Activated T-cell treated with anti-CD3 and anti-CD28 coated beads, Interleukin-2, amount 50 U/mL, for 4 hours (primary cell): ENCODE results near the gene CEMIP2. TPM values are rescaled to one million over a fixed set of nuclear protein-coding genes. Genes with fewer than 3 reads are reported as not detected.
"Not testable (repeated sequence)": the region's sequence is repeated elsewhere in the genome, so short reads cannot be mapped to it uniquely, and the experiment has no call there.

ENCODE experiments used
- ATAC-seq, 2 donors: fragments of 200-7000 bp; cut with Tn5 transposase; one replicate each; pipeline ENCODE4 v1.10.0; 2021
- DNase-seq: peaks from one replicate; pipeline ENCODE4 v3.0.0-alpha.2; 2020
- H3K27me3 Mint-ChIP-seq: one replicate; pipeline ENCODE4 v1.8.0; 2021; ENCODE audit warnings: low read depth, mixed read lengths
- H3K36me3 Mint-ChIP-seq: one replicate; pipeline ENCODE4 v1.8.0; 2022; ENCODE audit warnings: mixed read lengths; ENCODE audit not compliant: insufficient read depth
- H3K4me1 Mint-ChIP-seq: one replicate; pipeline ENCODE4 v1.8.0; 2021; ENCODE audit warnings: low read depth, mixed read lengths
- H3K4me3 Mint-ChIP-seq: one replicate; pipeline ENCODE4 v1.8.0; 2021; ENCODE audit warnings: mild to moderate bottlenecking, moderate library complexity, mixed read lengths
- H3K9me3 Mint-ChIP-seq: one replicate; pipeline ENCODE4 v1.8.0; 2021; ENCODE audit warnings: mixed read lengths
- total RNA-seq, 3 donors: library from RNA; stranded (reverse); gene quantifications; one replicate each; pipeline ENCODE4 v1.2.1, GENCODE V29; 2021

Gene CEMIP2
- total RNA-seq, 3 donors from 2014 or later, result 51.1 to 71.9 (median 66.2) TPM

DNA sequence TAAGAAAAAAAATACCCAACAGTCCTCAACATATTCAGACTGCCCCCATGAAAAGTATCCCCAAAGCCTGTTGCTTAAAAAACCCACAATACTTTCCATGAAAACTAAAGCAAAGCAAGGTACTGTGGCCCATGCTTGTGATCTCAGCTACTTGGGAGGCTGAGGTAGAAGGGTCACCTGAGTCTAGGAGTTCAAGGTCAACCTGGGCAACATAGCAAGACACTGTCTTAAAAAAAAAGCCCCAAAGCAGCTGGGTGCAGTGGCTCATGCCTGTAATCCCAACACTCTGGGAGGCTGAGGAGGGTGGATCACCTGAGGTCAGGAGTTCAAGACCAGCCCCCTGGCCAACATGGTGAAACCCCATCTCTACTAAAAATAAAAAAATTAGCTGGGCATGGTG is 76.7 kb downstream of the CEMIP2 start:
- not testable (repeated sequence) for H3K4me3 Mint-ChIP-seq, H3K9me3 Mint-ChIP-seq, DNase-seq, H3K27me3 Mint-ChIP-seq, ATAC-seq
- Mint-ChIP-seq H3K36me3 (peaks cover 52% of the 10 kb centered on the region), H3K4me1 (peaks cover 21% of the 10 kb centered on the region)

DNA sequence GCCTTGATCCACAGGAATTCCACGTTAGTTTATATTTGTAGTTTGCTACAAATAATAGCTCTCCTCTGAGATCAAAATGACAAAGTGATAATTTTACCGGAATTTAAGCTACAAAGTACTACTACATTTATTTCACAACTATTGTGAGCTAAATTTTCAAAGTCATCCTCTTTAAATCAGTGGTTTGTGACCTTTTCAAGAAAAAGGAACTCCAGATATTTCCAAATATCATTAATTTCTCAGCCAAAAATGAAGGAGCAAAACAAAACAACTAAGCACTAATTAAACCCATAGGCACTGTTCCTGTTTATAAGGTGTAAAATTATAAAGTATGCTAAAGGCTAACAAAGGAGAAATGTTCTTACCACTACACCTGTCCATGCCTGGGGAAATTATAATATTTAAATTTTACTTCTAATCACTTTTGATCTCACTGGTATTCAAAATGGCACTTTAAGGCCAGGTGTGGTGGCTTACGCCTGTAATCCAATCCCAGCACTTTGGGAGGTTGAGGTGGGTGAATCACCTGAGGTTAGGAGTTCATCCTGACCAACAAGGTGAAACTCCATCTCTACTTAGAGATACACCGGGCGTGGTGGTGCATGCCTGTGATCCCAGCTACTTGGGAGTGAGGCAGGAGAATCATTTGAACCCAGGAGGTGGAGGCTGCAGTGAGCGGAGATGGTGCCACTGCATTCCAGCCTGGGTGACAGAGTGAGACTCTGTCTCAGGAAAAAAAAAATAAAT is 77.5 kb downstream of the CEMIP2 start:
- Mint-ChIP-seq H3K36me3 (peaks cover 53% of the 10 kb centered on the region), H3K4me1 (peaks cover 28% of the 10 kb centered on the region), H3K4me3 (no peak overlapping the region), H3K27me3 (no peaks in the 10 kb centered on the region), H3K9me3 (no peaks in the 10 kb centered on the region)
- ATAC-seq (no peak), DNase-seq (no peak)

DNA sequence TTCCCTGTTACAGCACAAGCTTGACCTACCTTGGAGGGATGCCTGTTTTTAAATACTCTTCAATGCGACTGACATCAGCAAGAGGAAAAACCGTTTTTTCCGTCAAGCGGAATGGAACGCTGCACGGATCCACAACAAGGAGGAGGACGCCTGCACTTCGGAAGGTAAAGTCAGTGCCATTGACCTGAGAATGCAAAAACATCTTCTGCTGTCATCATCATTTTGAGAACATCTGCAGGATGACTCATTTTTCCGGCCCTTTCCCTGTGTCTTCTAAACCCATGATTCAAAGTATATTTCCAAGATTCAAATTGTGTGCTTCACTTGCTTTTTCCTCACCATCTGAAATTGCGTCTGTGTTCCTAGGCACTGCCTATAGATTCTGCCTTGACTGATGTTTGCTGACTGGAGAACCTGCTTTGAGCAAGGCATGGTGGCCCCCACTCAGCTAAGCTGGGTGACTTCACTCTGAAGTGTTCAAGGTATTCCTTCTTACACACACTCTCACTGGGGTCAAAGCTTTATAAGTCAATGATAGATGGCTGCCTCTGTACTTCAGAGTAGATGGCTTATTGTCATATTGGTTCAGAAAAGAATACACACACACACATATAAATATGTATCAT is 78.1 kb downstream of the CEMIP2 start:
- peaks cover 55% of the 10 kb centered on the region for H3K36me3 Mint-ChIP-seq
- DNase-seq (no peak), ATAC-seq (no peak)
- H3K9me3 Mint-ChIP-seq, result no peaks in the 10 kb centered on the region
- H3K4me1 Mint-ChIP-seq, result peaks cover 35% of the 10 kb centered on the region
- no peak overlapping the region for H3K4me3 Mint-ChIP-seq
- no peaks in the 10 kb centered on the region for H3K27me3 Mint-ChIP-seq

DNA sequence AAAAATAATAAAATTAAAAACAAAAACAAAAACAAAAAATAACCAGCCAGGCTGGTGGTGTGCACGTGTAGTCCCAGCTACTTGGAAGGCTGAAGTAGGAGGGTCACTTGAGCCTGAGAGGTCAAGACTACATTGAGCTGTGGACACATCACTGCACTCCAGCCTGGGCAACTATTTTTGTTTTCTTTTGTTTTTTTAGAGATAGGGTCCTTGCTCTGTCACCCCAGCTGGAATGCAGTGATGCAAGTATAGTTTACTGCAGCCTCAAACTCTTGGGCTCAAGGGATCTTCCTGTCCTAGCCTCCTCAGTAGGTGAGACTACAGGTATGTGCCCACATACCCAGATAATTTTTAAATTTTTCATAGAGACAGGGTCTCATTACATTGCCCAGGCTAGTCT is 80.6 kb downstream of the CEMIP2 start:
- H3K9me3 Mint-ChIP-seq, result no peaks in the 10 kb centered on the region
- ATAC-seq (no peak), DNase-seq (no peak)
- H3K4me1 Mint-ChIP-seq, result peaks cover 50% of the 10 kb centered on the region
- peaks cover 52% of the 10 kb centered on the region for H3K36me3 Mint-ChIP-seq
- no peaks in the 10 kb centered on the region for H3K27me3 Mint-ChIP-seq
- H3K4me3 Mint-ChIP-seq, result no peak overlapping the region

DNA sequence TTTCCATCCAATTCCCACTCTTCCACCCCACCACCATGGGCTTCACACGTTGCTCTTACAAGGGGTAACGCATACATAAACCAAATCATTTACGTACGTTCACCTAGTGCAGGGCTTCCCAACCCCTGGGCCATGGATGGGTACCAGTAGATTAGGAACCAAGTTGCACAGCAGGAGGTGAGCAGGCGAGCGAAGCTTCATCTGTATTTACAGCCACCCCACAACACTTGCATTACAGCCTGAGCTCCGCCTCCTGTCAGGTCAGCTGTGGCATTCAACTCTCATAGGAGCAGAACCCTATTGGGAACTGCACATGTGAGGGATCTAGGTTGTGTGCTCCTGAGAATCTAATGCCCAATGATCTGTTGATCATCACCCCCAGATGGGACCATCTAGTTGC is 82.3 kb downstream of the CEMIP2 start:
- DNase-seq (no peak), ATAC-seq (peak; percentile 22 to 49)
- Mint-ChIP-seq H3K4me1 (peaks cover 54% of the 10 kb centered on the region), H3K9me3 (no peaks in the 10 kb centered on the region), H3K4me3 (no peak overlapping the region), H3K27me3 (no peaks in the 10 kb centered on the region), H3K36me3 (peaks cover 51% of the 10 kb centered on the region)

DNA sequence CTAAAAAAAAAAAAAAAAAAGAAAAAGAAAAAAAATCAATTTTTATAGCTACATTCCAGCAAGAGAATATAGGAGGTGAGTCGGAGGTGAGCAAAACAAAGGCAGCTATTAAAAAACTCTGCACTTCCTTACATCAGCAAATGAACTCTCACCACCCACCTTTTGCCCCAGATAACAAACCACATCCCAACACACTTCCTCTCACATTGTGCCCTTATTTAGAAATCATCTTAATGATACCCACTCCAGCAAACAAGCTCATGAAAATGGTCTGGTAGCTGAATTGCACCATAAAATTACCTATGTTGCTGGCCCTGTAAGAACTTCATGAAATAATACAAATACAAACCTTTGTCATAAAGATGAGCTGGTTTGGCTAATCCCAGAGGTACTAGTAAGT is 82.9 kb downstream of the CEMIP2 start:
- Mint-ChIP-seq H3K36me3 (peaks cover 46% of the 10 kb centered on the region), H3K4me1 (peaks cover 50% of the 10 kb centered on the region), H3K9me3 (no peaks in the 10 kb centered on the region), H3K4me3 (no peak overlapping the region), H3K27me3 (no peaks in the 10 kb centered on the region)
- DNase-seq (no peak), ATAC-seq (peak; percentile 81 to 82)

DNA sequence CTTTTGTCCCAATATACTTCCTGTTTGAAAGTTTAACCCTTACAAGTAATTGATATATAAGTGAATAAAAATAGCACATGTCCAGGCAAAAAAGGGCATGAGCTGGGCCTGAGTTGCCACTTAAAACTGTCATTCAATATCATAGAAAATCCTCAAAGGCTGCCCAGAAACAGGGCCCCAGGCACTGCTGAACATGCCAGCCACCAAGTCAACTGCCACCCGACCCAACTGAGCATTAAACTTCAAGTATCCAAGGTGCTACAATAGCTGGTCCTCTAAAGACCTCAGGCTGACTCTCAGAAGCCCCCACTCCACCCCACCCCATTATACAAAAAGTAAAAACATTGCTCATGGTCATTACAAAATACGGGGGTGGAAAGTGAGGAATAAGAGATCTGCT is 83.7 kb downstream of the CEMIP2 start:
- no peaks in the 10 kb centered on the region for H3K9me3 Mint-ChIP-seq
- no peak overlapping the region for H3K4me3 Mint-ChIP-seq
- DNase-seq (no peak), ATAC-seq (no peak)
- H3K36me3 Mint-ChIP-seq, result peaks cover 38% of the 10 kb centered on the region
- H3K4me1 Mint-ChIP-seq, result peaks cover 50% of the 10 kb centered on the region
- no peaks in the 10 kb centered on the region for H3K27me3 Mint-ChIP-seq

DNA sequence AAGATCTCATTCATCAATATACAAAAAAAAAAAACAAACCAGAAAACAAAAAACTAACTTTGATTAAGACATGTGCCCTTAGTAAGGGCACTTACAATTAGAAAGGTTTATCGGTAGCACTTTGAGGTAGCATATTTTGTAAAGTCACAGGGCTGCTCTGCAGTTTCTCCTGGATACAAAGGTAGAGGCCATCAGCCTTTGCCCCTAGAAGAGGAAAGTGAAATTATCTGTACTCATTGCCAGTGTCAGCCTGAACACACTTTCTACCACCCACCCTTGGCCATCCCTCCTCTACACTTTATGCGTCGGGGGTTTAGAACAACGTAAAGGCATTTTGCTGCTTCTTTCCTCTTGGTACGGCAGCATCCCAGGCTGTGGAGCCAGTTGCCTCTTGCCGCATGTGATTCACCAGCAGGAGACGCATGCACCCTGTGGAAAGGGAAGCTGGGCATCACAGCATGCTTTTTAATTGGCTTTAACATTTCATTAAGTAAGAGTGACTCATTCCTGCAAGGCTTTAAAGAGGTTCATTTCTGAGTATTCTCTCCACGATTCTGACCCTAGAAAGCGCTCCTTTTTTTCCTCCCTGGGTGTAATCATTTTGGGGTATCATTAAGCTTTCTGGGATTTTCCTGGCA is 84.6 kb downstream of the CEMIP2 start:
- peaks cover 48% of the 10 kb centered on the region for H3K4me1 Mint-ChIP-seq
- DNase-seq (no peak), ATAC-seq (no peak)
- H3K27me3 Mint-ChIP-seq, result no peaks in the 10 kb centered on the region
- H3K9me3 Mint-ChIP-seq, result no peaks in the 10 kb centered on the region
- peak overlapping the region; percentile 52 for H3K4me3 Mint-ChIP-seq
- peaks cover 29% of the 10 kb centered on the region for H3K36me3 Mint-ChIP-seq

DNA sequence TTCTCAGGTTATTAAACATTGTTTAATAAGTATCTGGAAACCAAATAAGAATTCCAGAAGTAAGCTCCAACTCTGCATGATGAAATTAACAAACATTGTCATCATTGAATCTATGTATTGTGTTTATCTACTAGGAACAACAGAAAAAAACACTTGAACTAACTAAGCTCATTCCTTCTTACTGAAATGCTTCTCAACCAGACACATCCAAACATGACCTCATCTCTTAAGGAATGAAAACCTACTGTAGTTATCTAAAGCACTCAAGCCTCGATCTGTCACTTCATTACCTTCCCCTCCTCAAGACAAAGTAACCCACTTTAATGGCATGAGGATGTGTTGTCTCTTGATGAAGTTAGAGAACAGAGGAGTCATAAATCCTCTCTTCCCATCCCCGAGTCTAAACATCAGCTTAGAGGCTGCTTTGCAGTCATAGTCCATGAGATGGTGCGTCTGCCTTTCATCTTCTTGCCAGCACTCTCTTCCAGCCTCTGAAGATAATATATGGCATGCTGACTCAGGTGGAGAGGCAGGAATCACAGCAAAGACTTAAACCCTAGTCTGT is 86.5 kb downstream of the CEMIP2 start:
- H3K4me1 Mint-ChIP-seq, result peaks cover 48% of the 10 kb centered on the region
- H3K9me3 Mint-ChIP-seq, result no peaks in the 10 kb centered on the region
- ATAC-seq, result no peak
- no peak overlapping the region for H3K4me3 Mint-ChIP-seq
- no peak for DNase-seq
- H3K36me3 Mint-ChIP-seq, result peaks cover 23% of the 10 kb centered on the region
- no peaks in the 10 kb centered on the region for H3K27me3 Mint-ChIP-seq

DNA sequence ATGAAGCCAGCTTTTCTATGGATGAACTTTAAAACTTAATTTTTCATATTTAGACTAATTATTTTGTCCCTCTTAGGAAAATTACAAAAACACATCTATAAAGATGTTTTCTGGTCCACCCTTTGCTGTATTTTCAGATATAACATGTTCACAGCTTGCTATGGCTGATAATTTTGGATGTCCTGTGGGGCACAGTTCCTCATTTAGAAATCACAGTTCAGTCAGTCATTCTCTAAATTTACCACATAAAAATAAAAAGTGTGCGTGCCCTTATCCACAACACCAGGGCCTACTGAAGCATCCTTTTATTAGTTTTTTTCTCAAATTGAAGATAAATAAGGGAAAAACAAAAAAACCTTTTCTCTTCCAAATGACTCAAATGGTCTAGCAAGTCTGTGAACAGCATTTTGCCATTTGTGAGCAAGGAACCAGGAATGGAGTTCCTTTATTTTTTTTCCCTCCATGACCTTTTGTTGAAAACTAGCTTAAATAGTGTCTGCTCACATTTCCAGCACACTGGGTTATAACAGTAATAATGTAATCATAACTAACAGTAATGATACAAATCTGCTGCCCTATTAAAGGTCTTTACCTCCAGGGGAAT is 87.1 kb downstream of the CEMIP2 start:
- Mint-ChIP-seq H3K36me3 (peaks cover 23% of the 10 kb centered on the region), H3K9me3 (peaks cover 4% of the 10 kb centered on the region), H3K27me3 (no peaks in the 10 kb centered on the region), H3K4me1 (peaks cover 43% of the 10 kb centered on the region), H3K4me3 (no peak overlapping the region)
- DNase-seq (no peak), ATAC-seq (no peak)

DNA sequence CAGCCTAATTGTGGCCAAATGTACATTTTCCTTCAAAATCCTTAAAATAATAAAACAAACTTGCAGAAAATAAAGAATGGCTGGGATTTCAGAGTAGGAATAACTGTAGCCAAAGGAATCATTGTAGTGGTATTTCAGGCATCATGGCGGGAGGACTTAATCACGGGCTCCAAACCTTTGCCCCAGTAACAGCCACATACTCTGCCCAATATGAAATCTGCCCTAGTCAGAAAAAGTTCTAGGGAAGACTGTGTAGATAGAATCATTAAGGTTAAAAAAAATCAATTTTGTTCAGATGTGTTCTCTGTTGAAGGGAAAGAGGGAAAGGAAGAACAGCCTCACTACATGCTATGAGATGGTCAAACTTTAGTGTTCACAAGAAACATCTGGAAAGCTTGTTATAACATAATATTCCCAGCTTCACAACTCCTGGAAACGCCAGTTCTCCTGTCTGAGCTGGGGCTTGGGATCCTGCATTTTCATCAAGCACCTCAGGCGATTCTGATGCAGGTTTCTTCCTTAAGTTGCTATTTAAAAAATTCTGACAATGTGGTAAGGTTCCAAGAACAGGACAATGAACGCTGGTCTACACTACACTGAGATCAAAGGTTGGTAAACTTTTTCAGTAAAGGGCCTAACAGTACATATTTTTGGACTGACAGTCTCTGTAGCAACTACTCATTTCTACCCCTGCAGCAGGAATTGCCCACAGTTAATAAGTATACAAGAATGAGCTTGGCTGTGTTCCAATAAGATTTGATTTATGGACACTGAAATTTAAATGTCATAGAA is 87.9 kb downstream of the CEMIP2 start:
- peaks cover 35% of the 10 kb centered on the region for H3K4me1 Mint-ChIP-seq
- ATAC-seq, result no peak
- no peak overlapping the region for H3K4me3 Mint-ChIP-seq
- H3K9me3 Mint-ChIP-seq, result peaks cover 4% of the 10 kb centered on the region
- no peaks in the 10 kb centered on the region for H3K27me3 Mint-ChIP-seq
- no peak for DNase-seq
- peaks cover 17% of the 10 kb centered on the region for H3K36me3 Mint-ChIP-seq

DNA sequence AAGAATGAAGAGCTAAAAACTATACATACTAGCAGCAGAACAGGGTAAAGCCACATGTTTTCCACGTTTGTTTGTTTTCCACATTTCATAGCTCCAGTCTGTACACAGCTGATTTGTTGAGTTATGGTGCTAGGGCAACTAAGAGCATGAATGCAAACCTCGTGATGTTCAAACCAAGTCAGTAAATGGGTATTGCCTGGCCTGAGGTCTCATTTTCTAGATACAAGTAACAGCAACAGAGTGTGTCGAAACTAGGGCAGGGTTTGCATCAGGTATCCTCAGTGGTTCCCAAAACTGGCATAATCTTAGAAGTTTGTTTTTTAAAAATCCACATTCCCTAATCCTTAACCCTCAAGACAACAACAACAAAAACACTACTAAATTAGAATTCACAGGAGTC is 89.3 kb downstream of the CEMIP2 start:
- H3K4me3 Mint-ChIP-seq, result no peak overlapping the region
- H3K4me1 Mint-ChIP-seq, result peaks cover 22% of the 10 kb centered on the region
- ATAC-seq (no peak), DNase-seq (no peak)
- H3K9me3 Mint-ChIP-seq, result peaks cover 4% of the 10 kb centered on the region
- H3K27me3 Mint-ChIP-seq, result no peaks in the 10 kb centered on the region
- H3K36me3 Mint-ChIP-seq, result peaks cover 13% of the 10 kb centered on the region

DNA sequence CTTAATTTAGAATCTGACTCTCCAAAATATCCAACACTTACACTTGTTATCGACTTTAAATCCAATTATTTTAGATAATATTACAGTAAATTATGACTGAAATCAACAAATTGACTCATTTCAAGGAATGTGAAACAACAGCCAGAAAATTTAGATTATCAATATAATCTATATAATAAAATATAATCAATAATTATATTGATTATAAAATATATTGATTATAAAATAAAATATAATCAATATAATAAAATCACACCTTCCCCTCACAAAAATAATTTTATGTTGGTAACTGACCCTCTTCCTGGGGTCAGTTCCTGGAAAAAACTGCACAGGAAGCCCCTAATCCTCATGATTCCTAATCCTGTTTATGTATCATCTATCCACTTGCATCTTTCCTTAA is 91.1 kb downstream of the CEMIP2 start:
- H3K27me3 Mint-ChIP-seq, result no peaks in the 10 kb centered on the region
- no peak overlapping the region for H3K4me3 Mint-ChIP-seq
- DNase-seq, result no peak
- ATAC-seq, result no peak
- H3K4me1 Mint-ChIP-seq, result peaks cover 17% of the 10 kb centered on the region
- peaks cover 4% of the 10 kb centered on the region for H3K9me3 Mint-ChIP-seq
- peaks cover 9% of the 10 kb centered on the region for H3K36me3 Mint-ChIP-seq

DNA sequence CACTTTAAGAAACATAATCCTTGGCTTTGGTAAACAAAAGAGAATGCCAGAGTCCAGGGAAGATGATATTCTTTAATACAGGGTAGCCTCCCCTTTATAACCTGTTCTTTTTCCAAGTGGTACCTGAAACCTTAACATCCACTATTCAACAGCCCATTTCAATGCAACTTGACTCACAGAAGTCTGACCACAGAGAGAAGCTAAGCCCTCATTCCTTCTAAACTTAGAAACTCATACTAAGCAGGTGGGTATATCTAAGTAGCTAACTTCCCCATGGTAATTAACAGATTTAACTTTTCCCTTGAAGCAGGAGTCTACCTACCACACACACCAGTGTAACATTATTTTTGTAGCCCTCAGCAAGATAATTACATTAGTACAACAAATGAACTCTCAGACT is 91.9 kb downstream of the CEMIP2 start:
- Mint-ChIP-seq H3K4me1 (peaks cover 14% of the 10 kb centered on the region), H3K36me3 (peaks cover 4% of the 10 kb centered on the region), H3K27me3 (no peaks in the 10 kb centered on the region), H3K4me3 (no peak overlapping the region), H3K9me3 (peaks cover 4% of the 10 kb centered on the region)
- ATAC-seq, result no peak
- DNase-seq, result no peak
